NCI-H1048 (cell line): ENCODE results near the gene CHIA.

ENCODE experiments used
- DNase-seq: peaks from one replicate; lab custom pipeline; 2025; lab: John Stamatoyannopoulos, UW

Gene CHIA

DNA sequence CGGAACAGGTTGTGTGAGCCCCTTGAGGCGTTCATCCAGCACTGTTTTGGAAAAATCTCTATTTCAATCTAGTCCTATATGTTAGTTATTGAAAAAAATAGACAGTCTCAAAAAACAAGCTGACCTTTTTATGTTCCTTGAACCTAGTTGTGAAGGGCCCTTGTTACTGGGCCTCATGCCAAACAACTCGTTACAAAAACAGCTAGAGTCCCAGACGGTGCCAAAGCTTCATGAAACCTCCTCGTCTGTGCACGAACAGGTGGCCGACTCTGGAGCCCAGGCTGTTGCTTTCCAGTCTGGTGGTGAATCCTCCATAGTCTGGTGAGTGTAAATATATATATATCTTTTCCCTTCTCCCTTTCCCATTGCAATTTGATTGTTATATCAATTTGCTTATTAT lies at the start of gene CHIA:
TSS of gene CHIA (plus strand) at position 222 of the 400 bp plus-strand sequence. CDS start 19,617 bp downstream, outside the sequence.
- no peak for DNase-seq

DNA sequence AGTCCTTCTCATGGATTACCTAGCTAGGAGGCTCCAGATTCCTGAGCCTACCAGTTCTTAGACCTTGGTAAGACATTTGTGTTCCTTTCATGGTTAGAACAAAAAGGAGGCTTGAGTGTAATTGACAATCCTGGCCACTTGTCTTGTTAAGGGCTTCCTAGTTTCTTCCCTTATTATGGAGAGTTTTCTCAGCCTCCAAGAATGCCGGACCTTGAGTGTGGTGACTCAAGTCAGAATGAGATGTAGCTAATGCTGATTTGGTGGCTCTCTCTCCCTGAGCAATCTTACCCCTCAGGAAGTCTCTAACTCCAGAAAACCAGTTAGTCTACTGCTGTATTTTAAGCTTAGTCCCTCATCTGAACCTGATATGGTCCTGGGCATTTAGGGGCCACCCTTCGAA lies 48.9 kb upstream of the CHIA start:
- DNase-seq: no peak

DNA sequence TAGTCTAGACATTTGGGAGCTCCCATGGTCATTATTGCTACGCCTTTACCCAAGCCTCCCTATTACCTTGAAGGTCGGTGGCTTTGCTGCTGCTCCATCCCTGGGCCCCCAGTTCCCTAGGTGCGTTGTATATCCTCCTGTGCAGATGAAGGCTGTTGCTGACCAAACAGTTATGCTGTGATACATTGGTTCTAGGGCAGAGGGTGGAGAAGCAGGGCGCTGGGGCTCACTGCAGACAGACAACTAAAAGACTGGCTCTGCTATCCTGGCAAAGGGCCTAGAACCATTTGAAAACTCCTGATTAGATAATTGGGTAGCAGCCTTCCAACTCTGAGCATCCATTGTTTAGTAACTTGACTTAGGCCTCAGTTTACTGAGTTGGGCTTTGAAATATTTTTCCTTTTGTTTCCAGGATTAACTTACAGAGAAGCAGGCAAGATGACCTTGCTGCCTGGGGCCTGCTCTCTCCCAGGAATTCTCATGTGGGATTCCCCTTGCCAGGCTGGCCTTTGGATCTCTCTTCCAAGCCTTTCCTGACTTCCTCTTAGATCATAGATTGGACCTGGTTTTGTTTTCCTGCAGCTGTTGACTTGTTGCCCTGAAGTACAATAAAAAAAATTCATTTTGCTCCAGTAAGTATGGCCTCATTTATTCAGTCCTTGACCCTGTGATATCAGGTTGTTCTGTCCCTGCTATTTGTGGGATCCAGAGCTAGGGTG lies 47.7 kb upstream of the CHIA start:
- DNase-seq: no peak

DNA sequence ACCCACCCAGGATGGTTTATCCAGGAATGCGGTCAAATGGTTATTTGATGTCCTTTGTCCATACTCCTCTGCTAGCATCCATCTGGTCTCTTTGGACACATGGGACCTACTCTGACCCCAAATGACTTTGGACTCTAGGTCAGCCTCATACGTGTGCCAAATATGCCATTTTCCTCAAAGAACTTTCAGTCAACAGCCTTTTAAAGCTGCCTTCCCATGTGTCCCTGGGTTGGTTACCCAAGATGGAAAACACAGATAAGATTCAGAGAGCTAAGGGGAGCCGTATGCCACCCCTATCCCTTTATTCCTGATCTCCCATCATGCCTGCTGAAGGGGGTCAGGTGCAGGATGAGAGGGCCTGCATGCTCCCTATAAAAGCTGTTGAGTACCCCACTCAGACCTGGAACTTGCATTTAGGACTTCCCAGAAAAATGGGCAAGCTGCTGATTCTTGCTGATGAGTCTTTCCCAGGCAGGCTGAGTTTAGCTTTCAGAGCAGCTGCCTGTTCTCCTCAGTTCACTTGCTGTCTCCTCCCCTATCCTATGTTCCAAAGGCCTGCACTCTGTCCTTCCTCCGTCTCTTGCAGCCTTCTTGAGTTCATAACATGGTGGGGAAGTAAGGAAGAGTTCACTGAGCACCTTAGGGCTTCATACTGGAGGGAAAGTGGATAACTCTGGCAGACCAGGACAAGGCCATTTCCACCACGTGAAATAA lies 43.4 kb upstream of the CHIA start:
- no peak for DNase-seq

DNA sequence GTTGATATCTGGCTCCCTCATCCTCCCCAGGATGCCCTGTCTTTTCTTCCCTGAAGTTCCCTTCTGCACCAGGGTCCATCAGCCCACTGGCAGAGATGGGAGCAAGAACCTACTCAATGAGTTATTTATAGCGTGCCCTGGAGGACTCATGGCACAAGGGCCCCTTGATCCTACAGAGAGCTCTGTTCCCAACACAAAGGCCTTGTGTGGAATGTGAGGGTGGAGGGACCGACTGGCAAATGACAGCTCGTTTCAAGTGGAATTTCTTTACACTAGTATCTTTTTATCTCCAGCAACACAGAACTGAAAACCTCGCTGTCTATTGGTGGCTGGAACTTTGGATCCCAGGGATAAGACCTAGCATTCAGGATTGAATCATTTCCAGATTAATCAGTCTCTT lies 40.7 kb upstream of the CHIA start:
- no peak for DNase-seq

DNA sequence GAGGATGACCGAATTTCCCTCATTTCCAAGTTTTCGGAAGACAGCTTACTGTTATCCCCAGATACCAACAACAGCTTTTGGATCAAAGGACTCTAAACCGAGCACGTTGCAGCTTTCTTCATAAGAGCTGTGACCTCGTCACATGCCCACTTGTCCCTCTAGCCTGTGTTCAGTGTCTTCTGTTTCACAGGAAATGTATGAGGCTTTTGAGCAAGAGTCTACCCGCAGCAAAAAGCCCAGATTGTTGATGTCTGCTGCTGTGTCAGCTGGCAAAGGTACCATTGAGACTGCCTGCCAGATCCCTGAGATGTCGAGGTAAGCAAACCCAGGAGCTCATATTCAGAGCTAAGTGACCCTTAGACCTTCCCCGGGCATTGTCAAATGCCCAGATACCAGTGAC lies 39.1 kb upstream of the CHIA start:
- DNase-seq: no peak

DNA sequence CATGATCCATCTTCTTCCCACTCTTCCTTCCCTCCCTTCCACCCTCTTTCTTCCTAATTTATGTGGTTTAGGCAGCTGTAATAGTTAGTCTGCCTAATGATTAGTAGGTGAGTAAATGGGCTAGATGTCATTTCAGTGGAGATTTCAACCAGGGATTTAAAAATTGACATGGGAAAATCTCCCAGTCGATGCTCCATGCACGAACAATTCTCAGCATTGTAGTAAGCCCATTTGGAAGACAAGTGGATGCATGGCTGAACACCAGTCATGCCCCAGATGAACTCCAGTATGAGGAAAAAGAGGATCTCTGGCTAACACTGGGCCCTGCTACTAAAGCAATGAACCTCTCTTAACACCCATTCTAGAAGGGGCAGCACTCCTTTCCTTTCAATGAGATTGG lies 37.9 kb upstream of the CHIA start:
- DNase-seq: no peak

DNA sequence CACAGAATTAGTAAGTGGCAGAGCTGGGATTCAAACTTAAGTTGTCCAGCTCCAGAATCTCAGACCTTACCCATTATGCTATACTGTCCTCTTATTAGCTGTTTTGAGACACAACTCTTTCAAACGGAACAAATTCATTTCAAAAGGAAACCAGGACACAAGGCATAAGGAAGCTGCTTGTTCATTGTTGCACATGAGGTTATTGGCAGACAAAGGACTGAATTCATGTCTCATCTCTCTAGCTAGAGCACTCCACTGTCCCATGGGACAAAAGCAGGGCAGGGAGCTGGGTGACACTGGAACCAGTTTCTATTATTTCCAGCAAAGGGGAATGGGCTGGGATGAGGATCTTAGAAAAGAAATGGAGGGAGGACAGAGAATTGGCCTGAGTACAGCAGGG lies 36.8 kb upstream of the CHIA start:
- DNase-seq: no peak

DNA sequence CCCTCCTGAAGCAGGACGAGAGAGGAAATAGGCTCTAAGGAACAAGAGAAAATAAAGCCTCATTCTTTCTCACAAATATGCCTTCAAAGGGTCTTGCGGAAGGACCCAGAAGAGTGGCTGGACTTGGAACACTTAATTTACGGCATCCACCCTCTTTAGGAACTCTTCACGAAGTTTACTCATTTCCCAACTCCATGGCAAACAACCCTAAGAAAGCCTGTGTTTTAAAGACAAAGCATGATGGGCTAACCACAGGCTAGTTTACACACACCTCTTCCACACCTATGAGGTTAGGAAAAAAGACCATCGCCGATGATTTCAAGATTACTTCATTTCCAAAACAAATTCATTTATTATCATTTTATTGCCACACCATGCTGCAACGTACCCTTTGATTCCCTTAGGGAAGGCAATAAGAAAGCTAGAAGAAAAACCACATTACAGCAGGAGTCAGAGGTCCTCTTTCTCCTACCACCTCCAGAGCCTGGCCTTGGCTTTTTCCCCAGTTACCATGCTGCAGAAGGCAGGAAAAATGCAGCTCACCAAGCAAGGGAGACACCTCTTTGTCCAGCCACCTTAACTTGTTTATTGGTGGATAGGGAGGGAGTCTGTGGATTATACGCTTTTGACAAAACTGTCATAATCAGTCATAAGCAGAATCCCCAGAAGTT lies 33.5 kb upstream of the CHIA start:
- no peak for DNase-seq

DNA sequence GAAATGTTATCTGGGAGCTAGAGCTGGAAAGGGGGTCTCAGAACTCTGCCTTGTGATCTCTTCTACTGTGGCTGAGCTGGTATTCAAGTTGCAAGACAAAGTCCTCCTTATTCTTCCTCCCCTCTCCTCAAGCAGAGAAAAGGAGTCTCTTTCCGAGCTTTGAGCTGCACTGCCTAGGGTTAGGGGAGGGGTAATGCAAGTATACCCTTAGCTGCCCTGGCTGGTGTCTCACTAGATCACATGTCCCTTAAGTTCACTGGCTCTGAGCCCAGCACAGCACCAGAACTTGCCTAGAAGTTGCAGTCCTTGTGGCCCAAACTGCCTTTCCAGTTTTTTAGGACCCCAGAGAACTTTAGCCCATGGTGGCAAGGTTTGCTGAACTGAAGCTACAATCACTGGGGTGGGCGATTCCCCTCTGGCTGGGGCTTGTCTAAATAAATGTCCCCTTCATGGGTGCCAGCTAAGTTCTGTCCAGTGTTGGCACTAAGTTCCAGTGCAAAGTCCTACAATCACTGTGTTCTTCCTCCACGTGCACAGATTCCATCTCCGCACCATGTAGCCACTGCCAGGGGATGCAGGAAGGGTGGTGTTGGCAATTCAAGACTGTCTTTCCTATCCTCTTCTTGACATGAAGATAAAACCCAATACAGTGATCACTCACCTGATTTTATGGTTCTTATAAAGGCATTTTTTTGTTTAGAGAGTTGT lies 22.7 kb upstream of the CHIA start:
- DNase-seq: no peak

DNA sequence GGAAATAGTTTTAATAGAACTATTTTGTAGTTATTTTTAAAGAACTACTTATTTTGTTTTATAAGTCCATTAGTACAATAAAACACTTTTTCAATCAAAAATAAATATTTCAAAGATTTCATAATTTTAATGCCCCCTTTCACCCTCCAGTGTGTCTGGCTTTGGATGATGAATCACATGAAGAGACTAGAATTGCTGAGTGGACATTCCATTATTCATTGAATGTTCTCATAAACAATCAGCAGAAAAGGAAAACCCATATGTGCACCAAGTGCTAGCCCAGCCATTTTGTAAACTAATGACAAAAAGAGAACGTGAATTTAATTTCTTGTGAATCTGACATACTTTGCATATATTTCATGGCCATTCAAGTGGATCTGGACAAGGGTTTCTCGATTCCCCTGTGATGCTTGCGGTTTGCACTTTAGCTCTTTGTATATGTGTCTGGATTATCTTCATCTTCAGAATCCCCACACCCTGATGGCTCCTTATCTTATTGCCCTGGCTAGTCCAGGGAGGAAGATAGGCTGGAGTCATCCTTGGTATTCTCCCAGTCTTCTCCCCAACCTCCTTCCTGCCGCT lies 20.7 kb upstream of the CHIA start:
- no peak for DNase-seq

DNA sequence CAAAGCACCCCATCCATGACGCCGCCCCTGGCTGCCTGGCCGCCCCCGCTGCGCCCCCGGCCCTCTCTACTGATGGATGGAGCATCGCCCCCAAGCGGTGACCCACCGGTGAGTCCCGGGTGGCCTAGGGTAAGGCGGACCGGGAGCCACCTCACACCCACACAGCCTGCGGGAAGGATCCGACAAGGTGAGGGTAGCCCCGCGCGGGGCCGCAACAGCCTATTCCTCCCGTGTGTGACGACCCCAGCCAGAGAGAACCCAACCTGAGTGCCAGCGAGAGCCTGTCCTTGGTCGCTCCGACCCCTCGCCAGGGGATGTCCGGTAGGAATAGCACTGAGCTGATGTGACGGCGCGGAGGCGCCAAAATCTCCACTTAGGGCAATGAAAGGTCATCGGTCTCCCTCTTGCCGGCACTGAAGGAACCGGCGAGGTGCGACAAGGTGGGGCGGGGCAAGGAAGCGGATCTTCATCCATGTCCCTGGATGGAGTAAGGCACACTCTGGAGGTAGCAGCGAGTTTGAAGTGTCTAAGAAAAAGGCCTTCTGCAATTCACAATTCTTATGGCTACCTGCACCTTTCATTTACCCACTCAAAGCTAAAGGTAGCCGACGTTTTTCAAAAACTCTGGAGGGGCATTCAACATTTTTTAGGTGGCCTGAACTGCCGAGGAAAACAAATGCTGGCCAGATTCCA lies 19.7 kb upstream of the CHIA start:
- DNase-seq: no peak

DNA sequence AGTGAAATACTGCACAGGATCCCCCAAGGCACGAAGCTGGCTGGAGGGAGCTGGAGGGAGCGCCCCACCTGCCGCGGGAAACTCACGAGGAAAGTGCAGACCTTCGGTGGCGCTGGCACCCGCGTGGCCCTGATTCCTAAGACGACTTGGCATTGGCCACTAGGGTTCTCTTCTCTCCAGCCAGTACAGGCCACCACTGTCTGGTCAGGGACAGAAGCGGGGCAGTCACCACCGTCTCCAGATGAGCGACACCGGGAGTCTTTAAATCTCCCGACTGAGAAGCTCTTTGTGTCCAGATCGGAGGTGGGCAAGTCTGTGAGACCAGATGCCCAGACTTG lies 19.2 kb upstream of the CHIA start:
- DNase-seq: no peak

DNA sequence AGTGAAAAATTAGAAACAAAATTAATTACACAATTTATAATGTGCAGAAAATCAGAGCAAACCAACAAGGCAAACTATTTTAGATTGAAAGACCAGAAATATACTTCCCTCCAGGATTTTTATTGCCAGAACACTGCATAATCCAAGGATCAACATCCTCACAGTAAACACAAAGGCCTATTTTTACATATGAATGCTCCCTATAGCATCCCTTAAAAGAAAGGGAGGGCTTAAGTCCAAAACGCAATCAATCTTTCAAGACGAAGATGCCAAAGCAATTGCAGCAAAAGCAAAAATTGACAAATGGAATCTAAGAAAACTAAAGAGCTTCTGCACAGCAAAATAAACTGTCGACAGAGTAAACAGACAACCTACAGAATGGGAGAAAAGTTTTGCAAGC lies 18.6 kb upstream of the CHIA start:
- DNase-seq: no peak

DNA sequence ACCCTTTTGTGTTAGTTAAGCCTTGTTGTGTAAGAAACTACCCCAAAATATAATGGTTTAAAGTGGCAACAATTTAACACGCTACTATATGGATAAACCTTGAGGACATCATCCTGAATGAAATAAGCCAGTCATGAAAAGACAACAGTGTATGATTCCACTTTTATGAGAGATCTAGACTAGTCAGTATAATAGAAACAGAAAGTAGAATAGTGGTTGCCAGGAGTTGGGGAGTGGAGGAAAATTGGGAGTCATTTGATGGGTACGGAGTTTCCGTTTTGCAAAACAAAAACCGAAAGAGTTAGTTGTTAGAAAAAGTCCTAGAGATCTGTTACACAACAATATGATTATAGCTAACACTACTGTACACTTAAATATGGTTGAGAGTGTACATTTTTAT lies 16.0 kb upstream of the CHIA start:
- DNase-seq: no peak

DNA sequence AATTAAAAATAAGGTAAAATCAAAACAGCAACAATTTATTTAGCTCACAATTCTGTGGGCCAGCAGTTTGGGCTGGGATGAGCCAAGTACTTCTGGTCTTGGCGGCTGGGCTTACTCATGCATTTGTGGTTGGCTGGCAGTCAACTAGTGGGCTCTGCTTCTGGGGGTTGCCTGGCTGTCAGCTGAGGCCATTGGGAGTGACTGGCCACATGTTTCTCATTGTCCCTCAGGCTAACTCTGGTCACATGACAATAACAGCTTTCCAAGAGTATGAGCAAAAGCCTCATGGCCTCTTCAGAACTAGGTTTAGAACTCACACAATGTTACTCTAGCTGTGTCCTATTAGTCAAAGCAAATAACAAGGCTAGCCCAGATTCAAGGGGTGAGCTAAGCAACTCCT lies 15.6 kb upstream of the CHIA start:
- no peak for DNase-seq

DNA sequence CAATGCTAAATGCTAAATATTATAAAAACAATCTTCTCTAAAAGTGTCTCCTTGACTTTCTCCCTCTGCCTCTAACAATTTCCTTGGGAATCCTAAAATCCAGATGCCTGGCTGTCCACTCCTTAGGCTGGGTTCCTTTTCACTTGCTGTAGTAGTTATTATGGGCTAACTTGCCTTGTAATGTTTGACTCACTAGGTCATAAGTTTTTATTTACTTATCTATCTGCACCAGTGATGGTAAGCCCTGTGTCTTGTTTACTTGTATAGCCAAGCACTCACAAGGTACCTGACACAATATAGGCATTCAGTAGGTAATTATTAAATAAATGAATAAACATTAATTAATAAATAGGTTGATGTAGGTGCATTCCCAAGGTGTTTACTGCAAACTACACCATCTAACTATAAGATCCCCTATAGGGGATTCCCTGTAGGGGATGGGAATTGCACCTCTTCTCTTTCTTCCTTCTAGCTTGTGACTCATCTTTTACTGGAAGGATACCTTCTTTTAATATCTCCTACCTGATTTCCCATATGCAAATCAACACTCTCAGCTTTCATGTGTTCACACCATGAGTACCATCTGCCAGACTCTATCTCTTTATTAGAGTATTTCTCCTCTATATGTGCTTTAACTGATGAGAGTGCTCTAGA lies 14.7 kb upstream of the CHIA start:
- DNase-seq: no peak

DNA sequence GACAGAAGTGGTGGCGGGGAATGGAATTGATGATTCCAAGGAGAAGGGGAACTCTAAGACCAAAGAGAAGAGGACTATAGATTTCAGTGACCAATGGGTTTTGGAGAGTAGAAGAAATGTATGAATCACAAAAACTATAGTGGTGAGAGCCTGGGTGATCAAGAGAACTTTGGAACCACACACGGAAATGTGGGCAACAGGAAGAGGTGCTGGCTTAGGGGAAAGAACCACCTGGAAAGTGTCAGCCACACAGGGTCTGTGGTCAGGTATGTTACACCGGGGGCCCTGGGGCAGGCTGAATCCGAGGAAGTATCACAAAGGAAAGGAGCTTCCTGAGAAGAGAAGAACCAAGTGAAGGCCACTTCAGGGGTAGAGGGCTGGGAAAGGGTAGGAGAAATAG lies 11.5 kb upstream of the CHIA start:
- no peak for DNase-seq

DNA sequence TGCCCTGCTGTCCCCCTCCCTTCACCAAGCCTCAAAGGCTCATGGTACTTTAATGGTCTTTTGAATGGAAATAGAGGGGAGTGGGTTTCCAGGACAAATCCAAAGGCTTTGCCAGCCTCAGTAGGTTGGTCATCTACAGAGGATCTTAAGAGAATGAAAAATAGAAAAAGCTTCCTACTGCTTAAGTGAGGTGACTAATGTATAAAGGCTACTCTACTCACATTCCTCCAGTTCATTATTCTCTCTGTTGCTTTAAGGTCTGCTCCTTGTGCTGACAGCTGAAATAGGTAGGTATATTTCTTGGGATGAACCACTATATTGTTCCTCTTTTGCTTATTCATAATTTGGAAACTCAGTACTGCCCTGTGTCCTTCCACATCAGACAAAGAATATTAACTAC lies 10.4 kb upstream of the CHIA start:
- DNase-seq: no peak

DNA sequence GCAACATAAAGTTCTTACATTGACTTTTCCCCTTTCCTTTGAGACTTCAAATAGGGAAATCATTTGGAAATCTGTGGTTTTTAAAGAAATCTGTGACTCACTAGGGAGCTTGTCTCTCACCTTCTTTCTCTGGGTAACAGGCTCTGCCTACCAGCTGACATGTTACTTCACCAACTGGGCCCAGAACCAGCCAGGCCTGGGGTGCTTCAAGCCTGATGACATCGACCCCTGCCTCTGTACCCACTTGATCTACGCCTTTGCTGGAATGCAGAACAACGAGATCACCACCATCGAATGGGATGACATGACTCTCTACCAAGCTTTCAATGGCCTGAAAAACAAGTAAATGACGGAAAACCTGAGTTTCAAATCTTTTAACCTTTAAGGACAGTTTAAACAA lies 9.2 kb upstream of the CHIA start:
- no peak for DNase-seq

DNA sequence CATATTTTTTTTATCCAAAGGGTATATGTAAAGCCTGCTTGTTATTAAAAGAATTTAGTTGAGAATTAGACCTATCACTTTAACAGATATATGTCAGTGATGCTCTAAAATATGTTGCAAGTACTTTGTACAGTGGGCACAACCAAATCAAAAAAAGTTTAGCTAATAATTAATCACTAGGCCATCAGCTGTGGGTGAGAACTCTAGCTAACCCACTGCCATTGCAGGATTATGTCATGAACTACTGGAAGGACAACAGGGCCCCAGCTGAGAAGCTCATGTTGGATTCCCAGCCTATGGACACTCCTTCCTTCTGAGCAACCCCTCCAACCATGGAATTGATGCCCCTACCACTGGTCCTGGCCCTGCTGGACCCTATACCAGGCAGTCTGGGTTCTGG lies 6.8 kb upstream of the CHIA start:
- DNase-seq: no peak
